B cell (primary cell): ENCODE data around the gene CORO2B. TPM values are rescaled to one million over a fixed set of nuclear protein-coding genes. Genes with fewer than 3 reads are reported as not detected.

Experiments
- ATAC-seq: fragments of 200-7000 bp; cut with Tn5 transposase; one replicate; pipeline ENCODE4 v1.10.0; 2021; ENCODE audit warnings: low read depth, mild to moderate bottlenecking, moderate number of reproducible peaks, moderate library complexity
- CTCF ChIA-PET: fragments of 350-600 bp; sonication (Branson Sonifier 250); formaldehyde crosslinking; loops from one replicate; lab custom pipeline; 2021; ENCODE audit warnings: antibody characterized with exemption, inconsistent platforms; lab: Charles Lee
- POLR2A ChIA-PET: fragments of 350-600 bp; sonication (Branson Sonifier 250); formaldehyde crosslinking; loops from one replicate; lab custom pipeline; 2021; ENCODE audit warnings: antibody characterized with exemption; lab: Charles Lee
- DNase-seq: peaks from one replicate; pipeline ENCODE4 v3.0.0; 2013
- H2AFZ ChIP-seq: 2 replicates; pipeline ENCODE4 v1.6.1; 2012; ENCODE audit warnings: mild to moderate bottlenecking, low read depth, low read length; ENCODE audit not compliant: insufficient read depth, poor library complexity, severe bottlenecking
- H3K27ac ChIP-seq, 2 donors: 1 replicate in 1 of 2; 2 replicates in 1 of 2; pipeline ENCODE4 v1.5.1; 2012 to 2013; ENCODE audit warnings: low read length in 2 of 2, mild to moderate bottlenecking in 2 of 2, moderate library complexity in 1 of 2
- H3K27me3 ChIP-seq, 4 experiments: fragments of 200-600 bp in 1 of 4; sonication (generic) in 1 of 4; replicated peaks in 1 of 4; 1 replicate in 2 of 4; 2 replicates in 2 of 4; pipeline versions ENCODE4 v1.6.1 to v1.7.0; 2013 to 2016; ENCODE audit warnings: low read length in 3 of 4, mild to moderate bottlenecking in 2 of 4, mixed read lengths in 1 of 4, moderate library complexity in 1 of 4; ENCODE audit not compliant: insufficient read depth in 4 of 4, control insufficient read depth in 3 of 4; ENCODE audit errors: control extremely low read depth in 1 of 4
- H3K36me3 ChIP-seq, 2 experiments: replicated peaks in 1 of 2; 1 replicate in 1 of 2; 2 replicates in 1 of 2; pipeline versions ENCODE4 v1.6.1 to v1.7.1; 2013; ENCODE audit warnings: low read length in 1 of 2; ENCODE audit not compliant: insufficient read depth in 2 of 2, control insufficient read depth in 1 of 2; ENCODE audit errors: control extremely low read depth in 1 of 2, extremely low read depth in 1 of 2
- H3K4me1 ChIP-seq, 2 donors: fragments of 200-600 bp in 1 of 2; sonication (generic) in 1 of 2; 1 replicate in 1 of 2; 2 replicates in 1 of 2; pipeline versions ENCODE4 v1.5.1 to v1.6.1; 2013 to 2017; ENCODE audit warnings: low read length in 2 of 2; ENCODE audit not compliant: control insufficient read depth in 2 of 2, insufficient read depth in 2 of 2
- H3K4me2 ChIP-seq: replicated peaks from 2 replicates; pipeline ENCODE3; 2012; ENCODE audit warnings: mild to moderate bottlenecking, low read depth, low read length; ENCODE audit not compliant: poor library complexity, severe bottlenecking
- H3K4me3 ChIP-seq, 5 experiments: fragments of 200-600 bp in 1 of 5; sonication (generic) in 1 of 5; 1 replicate in 3 of 5; 2 replicates in 2 of 5; pipeline versions ENCODE4 v1.5.1 to v1.7.0; 2011 to 2016; ENCODE audit warnings: low read length in 4 of 5, mild to moderate bottlenecking in 4 of 5, low read depth in 2 of 5, control low read depth in 1 of 5, moderate library complexity in 1 of 5; ENCODE audit not compliant: insufficient read depth in 1 of 5; ENCODE audit errors: control extremely low read depth in 1 of 5, extremely low read depth in 1 of 5
- H3K79me2 ChIP-seq: fragments of 200-600 bp; sonication (generic); one replicate; pipeline ENCODE4 v1.6.0; 2016; ENCODE audit warnings: low read length; ENCODE audit not compliant: control insufficient read depth, insufficient read depth
- H3K9ac ChIP-seq: fragments of 200-600 bp; sonication (generic); 2 replicates; pipeline ENCODE4 v1.6.1; 2017; ENCODE audit warnings: mild to moderate bottlenecking, low read length, moderate library complexity
- H3K9me3 ChIP-seq, 3 donors: one replicate each; pipeline versions ENCODE4 v1.6.1 to v1.7.1; 2013; ENCODE audit warnings: low read length in 2 of 3; ENCODE audit not compliant: control insufficient read depth in 2 of 3, insufficient read depth in 1 of 3; ENCODE audit errors: control extremely low read depth in 1 of 3
- H4K20me1 ChIP-seq: 2 replicates; pipeline ENCODE4 v1.6.0; 2012; ENCODE audit warnings: mild to moderate bottlenecking, low read length; ENCODE audit not compliant: insufficient read depth, control insufficient read depth, poor library complexity, severe bottlenecking
- H3K27ac Mint-ChIP-seq: one replicate; pipeline ENCODE4 v1.8.0; 2021; ENCODE audit warnings: mixed read lengths
- H3K27me3 Mint-ChIP-seq: one replicate; pipeline ENCODE4 v1.8.0; 2021; ENCODE audit warnings: mixed read lengths
- H3K4me1 Mint-ChIP-seq: one replicate; pipeline ENCODE4 v1.8.0; 2021; ENCODE audit warnings: mixed read lengths
- H3K4me3 Mint-ChIP-seq: one replicate; pipeline ENCODE4 v1.8.0; 2021; ENCODE audit warnings: mixed read lengths
- H3K9me3 Mint-ChIP-seq: one replicate; pipeline ENCODE4 v1.8.0; 2022; ENCODE audit warnings: mixed read lengths; ENCODE audit not compliant: insufficient read depth
- EZH2 ChIP-seq: IDR thresholded peaks from 2 replicates; pipeline ENCODE4 v1.6.1; 2012; ENCODE audit warnings: borderline replicate concordance, low read depth, mild to moderate bottlenecking, moderate library complexity, low read length; ENCODE audit not compliant: insufficient read depth, poor library complexity, severe bottlenecking
- WGBS: methylation state at CpG from one replicate; pipeline ENCODE4 v1.1.5; 2013; ENCODE audit warnings: missing lambda C conversion rate; ENCODE audit not compliant: insufficient coverage; 5-methylcytosine and 5-hydroxymethylcytosine counted together
- intact Hi-C: fragments of 100-400 bp; cut with micrococcal nuclease; formaldehyde crosslinking; loops from one replicate; pipeline ENCODE4 v1.10.0; 2022
- polyA plus RNA-seq: library from polyadenylated mRNA; depleted of rRNA; stranded (reverse); fragments of >200 nt; gene quantifications from 2 replicates; pipeline ENCODE4 v1.2.3, GENCODE V29; 2012
- total RNA-seq, 2 donors: library from RNA; stranded (reverse); fragments of 120-200 nt in 1 of 2; gene quantifications; 1 replicate in 1 of 2; 2 replicates in 1 of 2; pipeline versions ENCODE4 v1.2.3 to v1.2.4, GENCODE V29; 2013 to 2022
- TF ChIP-seq, protein P1 (sequence below): fragments of 200-600 bp; IDR thresholded peaks from one replicate; pipeline ENCODE4 v1.8.0; 2022; ENCODE audit warnings: antibody characterized with exemption, mild to moderate bottlenecking

The CORO2B gene
- total and polyA plus RNA-seq, 2 donors (not counting 1 experiment from before 2014, with no cell fraction given), result 9.5 to 11.3 TPM

DNA sequence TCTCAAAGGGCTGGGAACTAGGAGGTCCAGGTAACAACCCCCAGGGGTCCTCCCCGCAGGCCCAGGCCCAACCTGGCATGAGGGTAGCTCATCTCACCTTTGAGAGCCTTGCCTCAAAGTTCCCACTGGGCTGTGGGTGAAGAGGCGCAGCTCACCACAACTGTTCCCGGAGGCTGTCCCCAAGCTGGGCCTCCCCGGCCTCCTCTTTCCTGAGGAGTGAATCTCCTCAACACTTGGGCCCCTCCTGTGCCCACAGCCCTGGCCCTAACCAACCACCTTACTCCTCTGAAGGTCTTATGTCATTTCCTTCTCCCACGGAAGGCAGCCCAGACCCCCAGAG, 27.5 kb upstream of the CORO2B start:
- H3K4me3 ChIP-seq, result no peak overlapping the region
- intact Hi-C loops, result loop anchor here (2.0 kb wide), 2 partner anchors 232 to 278 kb away; no protein-coding TSS in a partner anchor
- peaks cover 0 to 25% (median 12%) of the 10 kb centered on the region in 4 experiments for H3K27me3 ChIP-seq
- H3K79me2 ChIP-seq, result no peaks in the 10 kb centered on the region
- no peaks in the 10 kb centered on the region for H4K20me1 ChIP-seq
- ChIA-PET POLR2A (no interaction called here), CTCF (interaction anchor here (0.9 to 14.0 kb wide), 9 partner anchors 10 to 374 kb away, joined by 3 to 409 read pairs (median 8); no protein-coding TSS in a partner anchor)
- no peaks in the 10 kb centered on the region for H3K9me3 ChIP-seq
- ATAC-seq, result no peak
- no peak overlapping the region for H3K27ac Mint-ChIP-seq
- WGBS, result 65% methylated on average over 4 of the region's 5 CpGs
- peaks cover 50% of the 10 kb centered on the region for H3K27me3 Mint-ChIP-seq
- no peaks in the 10 kb centered on the region for H3K9me3 Mint-ChIP-seq
- H3K4me1 Mint-ChIP-seq, result no peaks in the 10 kb centered on the region
- H3K9ac ChIP-seq, result no peak overlapping the region
- no peak overlapping the region for H3K4me3 Mint-ChIP-seq
- no peak for TF ChIP-seq EZH2
- TF ChIP-seq, protein P1, sequence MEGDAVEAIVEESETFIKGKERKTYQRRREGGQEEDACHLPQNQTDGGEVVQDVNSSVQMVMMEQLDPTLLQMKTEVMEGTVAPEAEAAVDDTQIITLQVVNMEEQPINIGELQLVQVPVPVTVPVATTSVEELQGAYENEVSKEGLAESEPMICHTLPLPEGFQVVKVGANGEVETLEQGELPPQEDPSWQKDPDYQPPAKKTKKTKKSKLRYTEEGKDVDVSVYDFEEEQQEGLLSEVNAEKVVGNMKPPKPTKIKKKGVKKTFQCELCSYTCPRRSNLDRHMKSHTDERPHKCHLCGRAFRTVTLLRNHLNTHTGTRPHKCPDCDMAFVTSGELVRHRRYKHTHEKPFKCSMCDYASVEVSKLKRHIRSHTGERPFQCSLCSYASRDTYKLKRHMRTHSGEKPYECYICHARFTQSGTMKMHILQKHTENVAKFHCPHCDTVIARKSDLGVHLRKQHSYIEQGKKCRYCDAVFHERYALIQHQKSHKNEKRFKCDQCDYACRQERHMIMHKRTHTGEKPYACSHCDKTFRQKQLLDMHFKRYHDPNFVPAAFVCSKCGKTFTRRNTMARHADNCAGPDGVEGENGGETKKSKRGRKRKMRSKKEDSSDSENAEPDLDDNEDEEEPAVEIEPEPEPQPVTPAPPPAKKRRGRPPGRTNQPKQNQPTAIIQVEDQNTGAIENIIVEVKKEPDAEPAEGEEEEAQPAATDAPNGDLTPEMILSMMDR, result no peak
- H2AFZ ChIP-seq, result no peak overlapping the region
- DNase-seq, result no peak
- H3K27ac ChIP-seq, result no peak overlapping the region
- H3K36me3 ChIP-seq, result no peaks in the 10 kb centered on the region
- no peaks in the 10 kb centered on the region for H3K4me1 ChIP-seq
- no peak overlapping the region for H3K4me2 ChIP-seq

DNA sequence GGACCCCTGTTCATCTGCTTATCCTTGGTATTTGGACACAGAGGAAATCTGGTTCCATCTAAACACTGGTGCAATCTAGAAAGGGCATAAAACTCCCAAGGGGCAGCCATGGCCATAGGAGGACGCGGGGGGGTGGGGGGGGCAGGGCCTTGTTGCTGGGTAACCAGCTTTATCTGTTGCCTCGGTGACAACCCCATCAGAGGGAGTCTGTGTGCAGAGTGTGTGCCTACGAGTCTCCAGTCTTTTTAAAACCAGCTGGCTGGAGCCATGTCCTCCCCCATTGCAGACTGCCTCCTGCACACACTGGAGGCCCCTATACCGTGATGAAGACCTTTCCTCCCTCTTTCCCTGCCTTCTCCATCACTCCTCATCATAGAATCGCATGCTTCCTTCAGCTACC, 26.4 kb upstream of the CORO2B start:
- H3K4me3 Mint-ChIP-seq, result no peak overlapping the region
- WGBS, result 60% methylated on average over 4 of the region's 6 CpGs
- no peak for ATAC-seq

More for the DNA sequence above, 26.4 kb upstream of the CORO2B start:
- Histone ChIP-seq H2AFZ (no peak overlapping the region), H3K4me3 (no peak overlapping the region), H3K4me2 (no peak overlapping the region), H3K9ac (no peak overlapping the region), H3K79me2 (no peaks in the 10 kb centered on the region), H3K4me1 (no peaks in the 10 kb centered on the region), H3K27me3 (peaks cover 0 to 25% (median 12%) of the 10 kb centered on the region in 4 experiments), H4K20me1 (no peaks in the 10 kb centered on the region), H3K9me3 (no peaks in the 10 kb centered on the region), H3K36me3 (no peaks in the 10 kb centered on the region), H3K27ac (no peak overlapping the region)
- no peaks in the 10 kb centered on the region for H3K4me1 Mint-ChIP-seq
- no peaks in the 10 kb centered on the region for H3K9me3 Mint-ChIP-seq
- ChIA-PET POLR2A (interaction anchor here (0.6 kb wide), 1 partner anchor 324 kb away, joined by 3 read pairs; no protein-coding TSS in a partner anchor), CTCF (interaction anchor here (0.5 to 14.0 kb wide), 5 partner anchors 87 to 953 kb away, joined by 3 to 409 read pairs (median 3); no protein-coding TSS in a partner anchor)
- TF ChIP-seq, protein P1, result no peak
- no peak for TF ChIP-seq EZH2
- no peak overlapping the region for H3K27ac Mint-ChIP-seq
- peaks cover 54% of the 10 kb centered on the region for H3K27me3 Mint-ChIP-seq
- no peak for DNase-seq
- intact Hi-C loops, result no loop called here
